NCI-H128 (cell line): Measurements from ENCODE around the gene FIGLA.

ENCODE experiments used
- DNase-seq: peaks from one replicate; lab custom pipeline; 2025; ENCODE audit not compliant: unreplicated experiment; lab: John Stamatoyannopoulos, UW

FIGLA gene

DNA sequence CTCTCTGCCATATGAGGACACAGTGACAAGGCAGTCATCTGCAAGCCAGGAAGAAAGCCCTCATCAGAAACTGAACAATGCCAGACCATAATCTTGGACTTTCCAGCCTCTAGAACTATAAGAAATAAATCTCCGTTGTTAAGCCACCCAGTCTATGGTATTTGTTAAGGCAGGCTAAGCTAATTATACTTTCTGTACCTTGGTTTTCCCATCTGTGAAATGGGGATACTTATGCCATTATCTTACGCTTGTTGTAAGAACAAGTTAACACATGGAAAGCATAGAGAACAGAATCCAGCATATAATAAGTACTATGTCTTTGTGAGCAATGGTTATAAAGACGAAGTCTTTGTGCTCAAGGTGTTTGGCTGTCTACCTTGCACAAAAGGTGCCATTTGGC is 14.2 kb downstream of the FIGLA start:
- no peak for DNase-seq

DNA sequence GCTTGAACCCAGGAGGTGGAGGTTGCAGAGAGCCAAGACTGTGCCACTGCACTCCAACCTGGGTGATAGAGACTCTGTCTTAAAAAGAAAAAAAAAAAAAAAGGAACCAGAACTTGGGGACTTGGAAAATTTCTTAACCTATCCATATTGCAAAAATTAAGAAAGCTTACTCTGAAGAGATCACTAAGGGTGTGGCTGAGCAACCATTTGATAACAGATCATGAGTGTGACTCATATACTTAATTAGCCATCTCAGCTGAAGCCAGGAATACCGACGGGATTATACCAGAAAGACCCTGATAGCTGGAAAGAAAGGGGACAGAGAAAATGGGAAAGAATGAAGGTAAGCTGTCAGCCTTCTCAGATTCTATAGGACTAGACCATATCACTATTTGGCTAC is 15.3 kb downstream of the FIGLA start:
- no peak for DNase-seq

DNA sequence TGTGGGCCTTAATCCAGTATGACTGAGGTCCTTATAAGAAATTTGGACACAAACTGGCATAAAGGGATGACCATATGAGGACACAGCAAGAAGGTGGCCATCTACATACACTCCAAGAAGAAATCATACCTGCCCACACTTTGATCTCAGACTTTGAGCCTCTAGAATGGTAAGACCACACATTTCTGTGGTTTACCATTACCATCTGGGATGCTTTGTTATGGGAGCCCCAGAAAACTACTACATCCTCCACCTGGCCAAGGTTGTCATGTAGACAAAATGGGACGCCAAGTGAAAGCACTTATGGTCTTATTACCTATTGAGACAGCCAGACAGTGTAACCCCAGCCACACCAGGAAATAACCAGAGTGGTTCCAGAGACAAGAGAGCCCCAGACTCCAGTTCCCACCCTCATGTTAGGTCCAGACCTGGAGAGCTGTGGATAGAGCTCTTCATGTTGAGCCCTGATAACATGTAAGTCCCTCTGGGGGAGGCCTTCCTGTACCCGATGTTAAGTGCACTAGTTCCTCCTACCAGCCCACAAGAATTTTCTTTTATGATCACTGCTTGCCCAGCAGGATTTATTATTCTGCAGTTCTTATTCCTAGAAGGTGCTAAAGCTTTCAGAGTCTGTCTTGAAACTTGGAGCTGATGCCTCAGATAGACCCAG is 17.8 kb downstream of the FIGLA start:
- no peak for DNase-seq

DNA sequence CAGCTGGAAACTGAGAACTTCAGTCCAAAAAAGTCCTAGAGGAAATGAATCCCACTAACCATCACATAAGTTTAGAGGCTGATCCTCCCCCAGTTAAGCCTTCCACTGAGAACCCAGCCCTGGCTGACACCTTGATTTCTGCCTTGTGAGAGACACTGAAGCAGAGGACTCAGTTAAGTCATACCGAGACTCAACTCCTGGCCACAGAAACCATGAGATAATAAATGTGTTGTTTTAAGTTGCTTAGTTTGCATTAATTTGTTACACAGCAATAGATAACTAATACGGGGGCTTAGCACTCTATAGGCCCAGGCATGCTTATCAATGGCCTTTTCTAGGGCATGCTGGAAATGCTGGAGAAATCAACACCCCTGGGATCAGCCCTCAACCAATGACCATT is 19.0 kb downstream of the FIGLA start:
- DNase-seq = no peak

DNA sequence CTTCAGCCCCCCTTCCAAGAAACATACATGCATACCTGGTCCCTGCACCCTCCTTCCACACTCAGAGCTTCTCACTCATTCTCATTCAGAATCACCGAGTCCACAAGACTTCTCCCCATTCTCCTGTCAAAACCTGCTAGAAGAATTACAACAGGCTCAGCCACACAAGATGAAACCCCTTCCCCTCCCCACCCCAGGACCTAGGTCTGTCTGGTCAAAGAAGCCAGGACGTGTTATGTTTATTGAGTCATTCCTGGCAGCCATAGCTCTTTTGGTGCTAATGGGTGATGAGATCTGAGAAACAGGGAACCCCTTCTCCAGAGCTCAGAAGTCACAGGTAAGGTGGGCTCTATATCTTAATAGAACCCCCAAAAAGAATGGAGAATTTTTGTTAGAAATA is 21.0 kb downstream of the FIGLA start:
- no peak for DNase-seq

GRCh38 chr2:70768590-70769085 is 21.8 kb downstream of the FIGLA start:
- no peak for DNase-seq

DNA sequence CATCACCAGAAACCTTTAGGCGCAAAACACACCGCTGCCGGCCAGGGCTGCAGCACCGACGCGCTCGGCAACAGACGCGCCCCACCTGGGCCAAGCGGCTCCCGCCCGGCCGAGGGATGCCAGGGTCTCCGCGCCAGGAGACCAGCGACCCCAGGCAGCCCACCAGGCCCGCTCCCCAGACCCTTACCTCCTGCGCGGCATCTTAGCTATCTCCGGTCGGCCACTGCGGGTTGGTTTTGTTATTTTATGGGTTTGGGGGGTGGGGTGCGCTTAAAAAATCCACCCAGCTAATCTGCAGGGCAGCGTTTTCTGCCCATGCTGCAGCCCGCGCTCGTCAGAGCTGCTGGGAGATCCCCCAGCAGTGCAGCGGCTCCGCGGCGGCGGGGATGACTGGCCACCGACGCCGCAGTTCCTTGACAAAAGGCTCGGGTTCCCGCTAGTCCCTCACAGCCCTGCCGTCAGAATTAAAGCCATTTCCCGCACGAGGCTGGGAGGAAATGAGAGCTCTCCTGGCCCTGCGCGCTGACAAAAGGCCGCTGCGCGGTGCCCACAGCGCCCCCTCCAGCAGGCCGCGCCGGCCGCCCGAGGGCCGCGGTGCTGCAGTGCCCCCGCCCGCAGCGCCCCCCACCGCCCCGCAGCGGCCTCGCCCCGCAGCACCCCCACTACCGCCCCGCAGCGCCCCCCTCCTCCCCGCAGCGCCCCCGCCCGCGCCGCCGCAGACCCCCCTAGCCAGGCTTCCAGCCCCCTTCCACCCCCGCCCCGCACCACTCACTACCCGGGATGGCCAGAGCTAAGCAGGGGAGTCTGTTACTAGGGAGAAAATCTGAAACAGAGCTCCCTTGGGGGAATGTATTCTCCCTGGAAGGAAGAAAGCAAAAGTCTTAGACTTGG is 22.5 kb downstream of the FIGLA start, which contains the start of gene ADD2:
ADD2 (minus strand) TSS at position 502 of the 891 bp plus-strand sequence. CDS start 61,792 bp downstream, outside the sequence.
- DNase-seq = peak; percentile 53

DNA sequence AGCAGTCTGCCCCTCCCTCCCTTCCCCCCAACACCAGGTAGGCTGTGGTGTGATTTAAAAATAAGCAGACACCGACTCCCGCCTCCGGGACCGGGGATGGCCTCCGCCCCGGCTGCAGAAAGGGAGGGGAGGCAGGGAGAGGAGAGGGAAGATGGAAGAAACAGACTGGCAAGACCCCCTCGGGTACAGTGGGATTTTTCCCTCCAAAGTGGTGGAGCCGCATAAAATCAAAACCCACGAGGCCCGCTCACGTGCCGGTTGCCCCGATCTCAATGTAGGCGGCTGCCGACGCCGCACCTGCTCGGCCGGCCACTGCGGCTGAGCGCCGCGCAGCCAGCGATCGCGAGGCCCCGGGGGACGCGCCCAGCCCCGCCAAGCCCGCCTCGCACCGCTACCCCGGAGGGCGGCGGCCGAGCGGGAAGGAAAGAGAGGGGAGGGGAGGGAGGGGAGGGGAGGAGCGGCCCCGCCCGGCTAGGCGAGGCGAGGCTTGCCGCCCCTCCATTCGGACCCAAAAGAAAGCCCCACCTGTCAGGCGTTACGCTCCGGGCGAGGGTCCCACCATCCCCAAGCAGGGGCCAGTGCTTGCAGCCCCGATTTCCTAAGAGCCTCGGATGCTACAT is 23.3 kb downstream of the FIGLA start:
- DNase-seq = peak; percentile 39

- no peak for DNase-seq
These were observed 23.9 kb downstream of the FIGLA start for GRCh38 chr2:70766357-70767078.

DNA sequence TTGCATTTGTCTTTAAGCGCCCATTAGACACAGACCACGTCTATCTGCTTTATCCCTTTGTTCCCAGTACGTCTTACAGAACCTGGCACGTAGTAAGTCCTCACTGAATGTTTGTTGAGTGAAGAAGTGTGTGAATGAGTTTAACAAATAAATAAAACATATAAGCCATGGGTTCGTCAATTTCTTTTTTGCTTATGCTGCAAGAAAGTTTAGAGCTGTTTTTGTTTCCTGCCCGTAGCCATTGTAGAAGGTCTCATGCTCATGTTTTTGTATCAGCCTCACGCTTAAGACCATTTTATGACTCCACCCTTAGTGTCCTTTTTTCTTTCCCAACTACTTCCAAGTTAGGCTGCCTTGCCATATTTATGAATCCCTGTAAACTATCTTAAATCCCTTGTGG is 24.9 kb downstream of the FIGLA start:
- no peak for DNase-seq

DNA sequence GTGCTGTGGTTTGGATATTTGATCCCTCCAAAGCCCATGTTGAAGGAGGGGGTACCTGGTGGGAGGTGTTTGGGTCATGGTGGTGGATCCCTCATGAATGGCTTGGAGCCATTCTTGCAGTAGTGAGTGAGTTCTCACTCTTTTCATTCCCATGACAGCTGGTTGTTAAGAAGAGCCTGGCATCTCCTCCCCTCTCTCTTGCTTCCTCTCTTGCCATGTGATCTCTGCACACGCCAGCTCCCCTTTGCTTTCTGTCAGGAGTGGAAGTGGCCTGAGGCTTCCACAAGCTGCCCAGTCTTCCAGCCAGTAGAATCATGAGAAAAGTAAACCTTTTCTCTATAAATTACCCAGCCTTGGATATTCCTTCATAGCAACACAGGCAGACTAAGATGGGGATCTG is 31.0 kb downstream of the FIGLA start:
- no peak for DNase-seq

- DNase-seq = no peak
These were observed 32.5 kb downstream of the FIGLA start for GRCh38 chr2:70757966-70758365.

- no peak for DNase-seq
These were observed 33.1 kb downstream of the FIGLA start for GRCh38 chr2:70757360-70757759.

- no peak for DNase-seq
These were observed 34.3 kb downstream of the FIGLA start for GRCh38 chr2:70756128-70756527.

DNA sequence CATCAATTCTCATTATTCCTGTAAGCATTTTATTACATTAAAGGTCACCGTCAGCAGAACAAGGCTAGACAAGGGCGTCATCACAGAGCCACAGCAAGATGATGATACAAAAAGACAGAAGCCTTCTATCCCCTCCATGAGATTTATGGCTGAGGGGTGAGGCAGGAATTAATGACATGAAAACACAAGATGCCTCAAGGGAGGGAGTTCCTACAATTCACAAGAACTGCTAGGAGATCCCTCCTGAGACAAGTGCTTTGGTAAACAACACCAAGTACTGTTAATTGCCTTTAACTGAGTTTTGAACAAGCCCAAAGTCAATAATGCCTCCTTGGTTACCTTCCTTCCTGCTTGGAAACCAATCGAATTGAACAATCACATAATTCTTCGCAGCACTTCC is 36.5 kb downstream of the FIGLA start:
- no peak for DNase-seq

- DNase-seq = no peak
These were observed 37.4 kb downstream of the FIGLA start for GRCh38 chr2:70753031-70753430.

GRCh38 chr2:70752396-70752795 is 38.0 kb downstream of the FIGLA start:
- DNase-seq = no peak

DNA sequence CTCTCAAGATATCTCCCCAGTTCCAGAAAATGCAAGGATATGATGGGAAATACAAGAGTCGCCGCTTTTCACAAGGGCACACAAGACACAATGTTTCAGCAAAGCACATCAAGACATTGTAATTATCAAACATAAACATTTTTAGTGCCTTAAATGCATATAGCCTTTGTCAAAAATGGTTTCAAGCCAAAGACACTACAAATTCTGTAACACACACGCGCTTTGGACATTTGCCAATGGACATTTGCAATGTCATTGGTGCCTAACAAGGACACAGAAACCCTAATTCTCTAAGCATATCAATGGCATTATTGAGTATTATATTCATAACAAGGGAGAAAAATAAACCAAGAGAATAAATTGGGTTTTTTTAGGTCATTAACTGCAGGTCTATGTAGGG is 38.6 kb downstream of the FIGLA start:
- DNase-seq = no peak

GRCh38 chr2:70750320-70750719 is 40.1 kb downstream of the FIGLA start:
- DNase-seq = no peak

DNA sequence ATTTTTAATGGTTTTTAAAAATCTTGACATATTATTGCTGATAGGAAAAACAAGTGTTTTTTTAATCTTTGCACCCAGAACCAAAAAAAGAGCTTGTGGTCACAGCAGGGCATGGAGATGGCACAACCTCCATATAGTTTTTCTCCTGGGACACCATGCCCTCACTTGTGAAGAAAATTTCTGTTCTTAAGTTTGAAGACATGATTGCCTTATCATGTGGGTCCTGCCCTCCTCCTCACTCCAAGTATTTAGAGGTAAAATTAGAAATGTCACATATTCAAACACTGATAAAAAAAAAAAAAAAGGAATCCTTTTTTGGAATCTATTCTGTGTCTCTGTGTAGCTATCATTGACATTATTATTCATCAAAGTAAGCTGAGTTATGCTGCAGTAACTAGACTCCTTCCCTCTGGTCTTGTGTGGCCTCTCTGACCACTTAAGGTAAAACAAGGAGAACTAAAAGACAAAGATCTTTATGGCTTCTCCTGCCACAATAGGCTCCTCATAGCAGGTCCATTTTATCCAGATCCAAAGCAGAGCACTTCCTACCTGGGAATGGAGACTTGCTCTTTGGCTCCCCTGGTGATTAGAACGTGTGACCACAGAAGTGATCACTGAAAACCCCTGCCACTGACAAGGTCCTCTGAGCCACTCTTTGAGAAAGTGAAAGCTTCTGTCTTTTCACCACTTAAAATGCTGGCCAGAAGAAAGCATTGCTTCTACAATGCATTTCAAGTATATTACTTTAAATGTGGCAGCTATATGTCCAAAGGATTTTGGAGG is 42.2 kb downstream of the FIGLA start:
- no peak for DNase-seq
